Peyer's patch (tissue), 4 donors: ENCODE data around the gene FAAH2.

Experiments
- CTCF ChIP-seq, 6 experiments: fragments of 450-650 bp in 4 of 6; fragments of 200-600 bp in 2 of 6; sonication (generic) in 1 of 6; IDR thresholded peaks; one replicate each; pipeline ENCODE4 v1.5.1; 2017 to 2019; ENCODE audit warnings: antibody characterized with exemption in 6 of 6, mild to moderate bottlenecking in 3 of 6, moderate library complexity in 1 of 6
- POLR2A ChIP-seq, 2 donors: fragments of 450-650 bp; IDR thresholded peaks; one replicate each; pipeline ENCODE4 v1.5.1; 2017; ENCODE audit warnings: antibody characterized with exemption in 2 of 2, mild to moderate bottlenecking in 2 of 2, moderate library complexity in 2 of 2

GRCh38 chrX:57447856-57448255 is 161.3 kb downstream of the FAAH2 start:
- TF ChIP-seq CTCF (IDR thresholded peaks at IDR 0.05) (no peak), POLR2A (IDR thresholded peaks at IDR 0.05) (no peak)
